Muscle of back (tissue), 11 donors: ENCODE results near the gene DYNC1I2. TPM values are rescaled to one million over a fixed set of nuclear protein-coding genes. Genes with fewer than 3 reads are reported as not detected.
"Not testable (repeated sequence)": the region's sequence is repeated elsewhere in the genome, so short reads cannot be mapped to it uniquely, and the experiment has no call there.

Experiments
- DNase-seq, 3 donors: peaks; one replicate each; pipeline versions ENCODE4 v3.0.0 to v3.0.0-alpha.2; 2013
- polyA plus RNA-seq, 10 donors: library from polyadenylated mRNA; unstranded; fragments of 120-200 nt; gene quantifications; one replicate each; pipeline ENCODE4 v1.2.1, GENCODE V29; 2013; ENCODE audit not compliant: insufficient read length in 10 of 10

Gene DYNC1I2
- polyA plus RNA-seq, 10 donors = 93.7 to 124 (median 108) TPM

DNA sequence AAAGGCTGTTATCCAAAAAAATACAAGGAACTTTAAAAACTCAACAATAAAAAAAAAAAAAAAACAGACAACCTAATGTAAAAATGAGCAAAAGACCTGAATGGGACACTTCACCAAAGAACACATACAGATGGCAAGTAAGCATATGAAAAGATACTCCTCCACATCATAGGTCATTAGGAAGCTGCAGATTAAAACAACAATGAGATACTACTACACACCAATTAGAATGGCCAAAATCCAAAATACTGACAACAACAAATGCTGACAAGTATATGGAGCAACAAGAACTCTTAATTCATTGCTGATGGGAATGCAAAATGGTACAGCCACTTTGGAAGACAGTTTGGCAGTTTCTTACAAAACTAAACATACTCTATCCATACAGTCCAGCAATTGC is 84.2 kb downstream of the DYNC1I2 start:
- DNase-seq = no peak

DNA sequence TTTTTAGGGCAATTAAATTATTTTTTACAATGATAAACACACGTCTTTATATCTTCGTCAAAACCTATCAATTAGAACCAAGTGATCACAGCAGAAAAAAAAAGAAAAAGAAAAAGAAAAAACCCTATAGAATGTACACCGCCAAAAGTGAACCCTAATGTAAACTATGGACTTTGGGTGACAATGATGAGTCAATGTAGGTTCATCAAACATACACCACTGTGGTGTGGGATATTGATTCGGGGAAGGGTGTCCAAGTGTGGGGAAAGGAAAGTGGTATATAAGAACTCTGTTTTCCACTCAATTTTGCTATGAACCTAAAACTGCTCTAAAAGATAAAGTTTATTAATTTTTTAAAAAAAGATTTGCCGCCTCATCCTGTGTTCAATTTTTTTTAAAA is 85.1 kb downstream of the DYNC1I2 start:
- DNase-seq = no peak

DNA sequence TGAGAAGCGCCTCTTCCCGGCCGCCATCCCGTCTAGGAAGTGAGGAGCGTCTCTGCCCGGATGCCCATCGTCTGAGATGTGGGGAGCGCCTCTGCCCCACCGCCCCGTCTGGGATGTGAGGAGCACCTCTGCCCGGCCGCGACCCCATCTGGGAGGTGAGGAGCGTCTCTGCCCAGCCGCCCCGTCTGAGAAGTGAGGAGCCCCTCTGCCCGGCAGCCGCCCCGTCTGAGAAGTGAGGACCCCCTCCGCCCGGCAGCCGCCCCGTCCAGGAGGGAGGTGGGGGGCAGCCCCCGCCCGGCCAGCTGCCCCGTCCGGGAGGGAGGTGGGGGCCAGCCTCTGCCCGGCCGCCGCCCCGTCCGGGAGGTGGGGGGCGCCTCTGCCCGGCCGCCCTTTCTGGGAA is 87.3 kb downstream of the DYNC1I2 start:
- DNase-seq = not testable (repeated sequence)

DNA sequence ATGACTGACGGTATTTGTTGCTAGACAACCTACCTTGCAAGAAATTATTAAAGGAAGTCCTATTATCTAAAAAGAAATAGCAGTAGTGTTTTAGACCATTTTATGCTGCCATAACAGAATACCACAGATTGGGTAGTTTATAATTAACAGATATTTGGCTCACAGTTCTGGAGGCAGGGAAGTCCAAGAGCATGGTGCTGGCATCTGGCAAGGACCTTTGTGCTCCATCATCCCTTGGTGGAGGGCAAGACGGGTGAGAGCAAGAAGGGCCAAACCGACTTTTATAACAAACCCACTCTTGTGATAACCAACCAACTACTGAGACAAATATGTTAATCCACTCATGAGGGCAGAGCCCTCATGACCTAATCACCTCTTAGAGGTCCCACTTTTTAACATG is 91.2 kb downstream of the DYNC1I2 start:
- no peak for DNase-seq

DNA sequence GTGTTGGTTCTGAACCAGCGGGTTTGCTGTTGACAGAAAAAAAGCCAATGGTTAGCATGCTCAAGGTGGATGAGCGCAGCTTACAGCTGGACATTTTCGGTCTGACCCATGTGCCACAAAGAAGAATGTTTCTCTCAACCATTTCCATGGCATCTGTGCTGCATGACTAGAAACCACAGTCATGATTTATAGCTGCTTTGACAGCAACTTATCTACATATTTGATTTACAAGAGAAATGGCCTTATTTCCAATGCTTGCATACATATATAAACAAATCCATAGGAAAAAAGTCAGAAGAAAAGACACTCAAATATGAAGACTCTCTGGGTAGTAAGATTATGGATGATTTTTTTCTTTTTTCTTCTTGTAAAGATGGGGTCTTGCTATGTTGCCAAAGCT is 98.2 kb downstream of the DYNC1I2 start:
- no peak for DNase-seq

DNA sequence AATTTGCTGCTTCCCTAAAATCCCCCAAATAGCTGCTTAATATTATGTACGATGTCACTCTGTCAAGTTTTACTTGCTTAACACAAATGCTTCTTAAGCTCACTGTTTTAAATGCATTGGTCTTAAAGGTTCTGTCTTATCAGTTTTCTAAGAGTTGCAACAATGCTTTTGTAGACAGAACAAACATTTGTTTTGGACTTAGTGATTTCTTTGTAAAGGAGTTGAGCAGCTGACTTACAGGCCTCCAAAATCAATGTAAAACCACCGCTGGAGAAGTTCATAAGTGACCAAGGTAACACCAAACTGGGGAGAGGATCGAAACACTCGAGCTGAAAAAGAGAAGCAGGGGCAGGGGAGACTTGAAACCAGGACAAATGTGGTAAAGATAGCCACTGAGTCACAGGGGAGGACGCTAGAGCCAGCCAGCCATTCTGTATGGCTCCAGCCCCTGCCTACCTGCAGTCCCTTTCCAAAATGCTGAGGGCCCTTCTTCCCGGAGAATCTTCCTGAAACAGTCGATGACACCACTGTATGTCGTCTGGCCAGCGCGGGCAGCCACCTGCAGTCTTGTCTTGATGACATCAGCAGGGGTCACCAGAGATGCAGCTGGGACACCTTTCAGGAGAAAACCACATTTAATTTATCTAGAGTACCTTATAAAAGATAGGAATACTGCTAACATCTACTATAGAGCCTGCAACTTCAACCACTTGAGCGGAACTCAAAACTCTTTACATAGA is 100.2 kb downstream of the DYNC1I2 start:
- DNase-seq = no peak

DNA sequence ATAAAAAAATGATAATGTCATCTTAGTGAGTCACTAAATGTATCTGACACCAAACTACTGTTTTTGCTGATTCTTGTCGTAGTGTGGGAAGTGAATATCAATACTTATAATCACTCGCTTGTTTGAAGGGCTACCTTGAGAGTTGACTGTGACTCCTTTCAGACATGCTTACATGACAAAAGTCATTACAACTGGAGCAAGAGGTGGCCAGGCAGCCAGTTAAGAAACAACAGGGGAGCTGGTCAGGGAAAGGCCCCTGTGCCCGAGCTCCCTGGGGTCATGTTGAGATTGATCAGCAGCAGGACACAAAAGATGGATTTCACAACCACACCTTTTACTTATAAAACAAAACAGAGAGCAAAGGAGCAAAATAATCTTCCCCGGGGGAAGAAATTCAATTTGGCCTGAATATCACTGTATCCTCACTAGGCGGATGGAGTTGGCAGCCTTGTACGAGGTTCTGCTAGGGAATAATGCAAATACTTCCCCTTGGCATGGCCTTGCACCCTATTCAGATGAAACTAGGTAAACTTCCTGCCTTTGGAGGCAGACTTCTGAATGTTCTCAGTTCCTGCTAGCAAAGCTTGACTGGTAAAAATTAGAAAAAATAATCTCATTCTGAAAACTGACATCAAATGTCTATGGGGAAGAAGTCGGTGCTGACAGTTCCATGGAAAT is 101.2 kb downstream of the DYNC1I2 start:
- no peak for DNase-seq

DNA sequence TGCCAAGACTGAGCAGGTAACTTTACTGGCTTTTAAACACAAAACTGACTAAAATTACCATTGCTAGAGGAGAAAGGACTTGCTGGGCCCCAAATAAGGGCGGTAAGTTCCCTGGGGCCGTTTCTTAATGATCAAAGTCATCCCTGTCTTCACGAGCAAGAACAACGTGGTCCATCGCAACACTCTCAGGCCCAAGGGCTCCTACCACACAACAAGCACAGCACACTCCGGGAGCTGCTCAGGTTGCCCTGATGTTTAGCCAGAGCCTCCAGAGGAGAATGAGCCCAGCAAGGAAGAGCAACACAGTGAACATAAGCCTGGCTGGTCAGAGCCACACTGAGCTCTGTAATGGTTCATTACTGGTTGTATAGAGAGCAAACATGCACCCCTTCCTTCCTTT is 102.7 kb downstream of the DYNC1I2 start:
- no peak for DNase-seq

DNA sequence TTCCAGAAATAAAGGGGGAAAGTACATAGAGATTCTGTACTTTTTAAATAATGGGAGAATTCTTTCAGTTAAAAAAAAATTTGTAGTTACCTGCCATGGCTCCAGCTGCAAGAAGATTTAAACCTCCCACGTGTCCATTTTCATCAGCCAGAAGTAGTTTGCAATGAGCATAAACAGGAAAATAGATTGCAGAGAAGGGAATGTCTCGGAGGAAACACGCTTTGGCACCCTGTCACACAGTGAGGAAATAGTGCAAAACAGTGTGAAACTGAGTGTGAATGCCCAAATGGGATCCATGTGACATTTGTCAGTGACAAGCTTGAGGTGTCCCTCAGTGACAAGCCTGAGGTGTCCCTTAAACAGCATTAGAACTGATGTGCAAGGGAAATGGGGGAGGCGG is 104.1 kb downstream of the DYNC1I2 start:
- DNase-seq = peak in 1 of 3 donors; percentile 65

DNA sequence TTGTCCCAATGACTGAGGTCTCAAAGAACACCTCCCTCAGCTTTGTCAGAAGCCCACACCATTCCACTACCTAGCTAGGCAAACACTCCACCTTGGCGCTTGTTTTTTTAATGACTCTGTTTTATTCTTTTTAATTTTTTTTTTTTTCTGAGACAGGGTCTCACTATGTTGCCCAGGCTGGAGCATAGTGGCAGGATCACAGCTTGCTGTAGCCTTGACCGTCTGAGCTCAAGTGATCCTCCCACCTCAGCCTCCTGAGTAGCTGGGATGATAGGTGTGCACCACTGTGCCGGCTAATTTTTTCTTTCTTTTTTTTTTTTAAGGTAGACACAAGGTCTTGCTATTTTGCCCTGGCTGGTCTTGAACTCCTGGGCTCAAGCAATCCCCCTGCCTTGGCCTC is 104.9 kb downstream of the DYNC1I2 start:
- no peak for DNase-seq

DNA sequence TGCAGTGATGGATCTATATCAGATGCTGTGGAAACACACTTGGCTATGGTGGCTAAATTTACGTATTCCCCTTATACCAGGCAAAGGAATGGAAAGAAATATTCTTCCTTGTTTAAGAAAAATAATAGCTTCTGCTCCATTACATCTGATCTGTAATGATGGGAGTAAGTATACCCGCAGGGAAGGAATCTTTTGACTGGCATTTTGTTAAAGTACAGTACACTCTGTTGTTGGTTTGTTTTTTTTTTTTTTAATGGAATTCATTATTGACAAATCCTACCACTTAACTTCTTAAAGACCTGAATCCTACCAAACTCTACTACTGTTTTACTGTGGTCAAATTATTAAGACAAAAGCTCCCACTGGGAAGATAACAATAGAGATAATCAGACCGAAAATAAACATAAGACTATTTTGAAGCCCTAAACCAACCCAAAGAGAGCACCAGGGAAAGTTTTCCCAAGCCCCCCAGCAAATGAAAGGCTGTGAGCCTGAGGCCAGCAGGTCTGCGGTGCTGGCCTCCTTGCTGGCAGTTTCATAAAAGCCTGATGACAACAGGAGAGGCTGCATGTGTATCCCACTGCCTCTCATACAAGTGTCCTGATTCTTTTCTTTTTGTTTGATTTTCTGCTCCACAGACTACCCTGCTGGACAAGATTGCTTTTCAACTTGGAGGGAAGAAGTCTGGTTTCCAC is 105.8 kb downstream of the DYNC1I2 start:
- no peak for DNase-seq

DNA sequence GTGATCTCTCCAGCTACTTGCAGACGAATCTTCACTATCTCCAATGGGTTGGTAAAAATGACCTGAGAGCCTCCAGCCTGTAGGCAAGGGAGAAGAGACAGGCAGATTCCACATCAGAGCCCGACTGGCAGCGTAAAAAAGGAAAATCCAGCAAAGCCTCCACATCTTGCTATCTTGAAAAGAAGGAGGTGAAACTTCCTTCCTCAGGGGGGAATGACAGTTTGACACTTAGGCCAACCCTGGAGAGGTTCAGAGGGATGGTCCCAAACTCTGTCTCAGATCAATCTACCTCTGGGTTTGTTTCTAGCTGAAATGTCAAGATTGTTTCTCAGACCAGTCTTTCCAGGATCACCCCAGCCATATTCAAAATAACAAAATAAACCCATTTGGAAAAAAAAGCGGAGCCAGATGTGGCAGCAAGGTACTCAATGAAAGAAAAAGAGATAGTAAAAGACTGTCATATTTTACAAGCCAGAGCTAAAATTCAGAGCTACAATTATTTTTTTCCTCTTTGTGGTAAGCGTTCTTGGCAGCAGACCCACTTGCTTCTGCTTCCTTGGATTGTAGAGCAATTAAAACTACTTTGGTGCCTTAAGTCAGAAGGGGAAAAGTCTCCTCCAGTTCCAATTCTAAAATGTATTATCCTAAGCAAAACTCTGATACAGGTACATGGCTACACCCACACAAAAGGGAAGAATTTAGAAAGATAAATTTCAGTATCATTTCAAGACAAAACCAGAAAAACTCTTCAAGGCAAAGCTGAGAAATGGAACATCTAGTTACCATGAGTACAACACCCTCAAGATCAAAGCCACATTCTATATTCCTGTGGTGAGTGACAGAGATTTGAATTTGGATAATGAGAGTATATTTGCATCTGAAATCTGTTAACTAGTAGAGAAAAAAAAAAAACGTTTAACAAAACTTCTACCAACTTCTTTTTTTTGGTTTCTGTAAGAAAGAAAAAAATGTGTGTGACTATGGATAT is 106.7 kb downstream of the DYNC1I2 start:
- no peak for DNase-seq

DNA sequence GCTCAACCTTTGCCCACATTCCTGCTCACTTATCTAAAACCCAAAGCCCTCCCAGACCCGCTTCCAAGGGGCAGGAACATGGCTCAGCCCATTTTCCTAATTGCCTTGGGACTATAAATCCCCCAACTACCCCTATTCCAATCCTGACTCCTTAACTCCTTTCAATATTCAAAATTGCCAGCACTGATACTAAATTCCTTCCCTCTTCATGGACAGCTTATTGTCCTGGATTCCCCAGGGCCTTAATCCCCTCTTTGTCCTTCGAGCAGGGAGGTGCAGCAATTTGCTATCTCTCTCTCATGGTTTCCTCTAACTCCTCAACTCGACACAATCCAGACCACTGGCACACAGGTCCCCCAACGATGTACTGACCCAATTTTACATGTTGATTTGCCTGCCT is 107.6 kb downstream of the DYNC1I2 start:
- no peak for DNase-seq

Other genes with a start within 250 kb of the DYNC1I2 start
- 100 to 1,000 TPM in 3 of 10 donors, 10 to 100 TPM in 7; 77.8 to 123 (median 93.8) TPM for gene CYBRD1, start 165.0 kb upstream of the DYNC1I2 start, polyA plus RNA-seq
- 10 to 100 TPM; 19.2 to 28.0 (median 24.1) TPM for gene SLC25A12, start 206.8 kb downstream of the DYNC1I2 start, polyA plus RNA-seq
- 10 to 100 TPM; 36.8 to 47.5 (median 39.9) TPM for gene HAT1, start 235.0 kb downstream of the DYNC1I2 start, polyA plus RNA-seq